ENCODE results near the gene FZD2. TPM values are rescaled to one million over a fixed set of nuclear protein-coding genes. Genes with fewer than 3 reads are reported as not detected.
A peak's percentile ranks its signal among the peaks of the same experiment; 100 is the strongest.

The FZD2 gene
- total and polyA plus RNA-seq, 12 donors, result 0.18 to 9.1 (median 2.9) TPM

GRCh38 chr17:44543905-44544523 lies 13.3 kb upstream of the FZD2 start:
- H3K27ac ChIP-seq, result peak overlapping the region in 1 of 5 donors; percentile 23
- H3K36me3 ChIP-seq (replicated peaks in 1 of 2), result no peaks in the 10 kb centered on the region
- intact Hi-C loops (cut with DNase I), result loop anchor here in 1 of 2 donors (5.0 kb wide), 1 partner anchor 88 kb away; no protein-coding TSS in a partner anchor
- no peak for DNase-seq
- H3K4me1 ChIP-seq (replicated peaks in 1 of 2), result no peaks in the 10 kb centered on the region
- no peak for TF ChIP-seq POLR2A (IDR thresholded peaks at IDR 0.05)
- TF ChIP-seq, protein P1, sequence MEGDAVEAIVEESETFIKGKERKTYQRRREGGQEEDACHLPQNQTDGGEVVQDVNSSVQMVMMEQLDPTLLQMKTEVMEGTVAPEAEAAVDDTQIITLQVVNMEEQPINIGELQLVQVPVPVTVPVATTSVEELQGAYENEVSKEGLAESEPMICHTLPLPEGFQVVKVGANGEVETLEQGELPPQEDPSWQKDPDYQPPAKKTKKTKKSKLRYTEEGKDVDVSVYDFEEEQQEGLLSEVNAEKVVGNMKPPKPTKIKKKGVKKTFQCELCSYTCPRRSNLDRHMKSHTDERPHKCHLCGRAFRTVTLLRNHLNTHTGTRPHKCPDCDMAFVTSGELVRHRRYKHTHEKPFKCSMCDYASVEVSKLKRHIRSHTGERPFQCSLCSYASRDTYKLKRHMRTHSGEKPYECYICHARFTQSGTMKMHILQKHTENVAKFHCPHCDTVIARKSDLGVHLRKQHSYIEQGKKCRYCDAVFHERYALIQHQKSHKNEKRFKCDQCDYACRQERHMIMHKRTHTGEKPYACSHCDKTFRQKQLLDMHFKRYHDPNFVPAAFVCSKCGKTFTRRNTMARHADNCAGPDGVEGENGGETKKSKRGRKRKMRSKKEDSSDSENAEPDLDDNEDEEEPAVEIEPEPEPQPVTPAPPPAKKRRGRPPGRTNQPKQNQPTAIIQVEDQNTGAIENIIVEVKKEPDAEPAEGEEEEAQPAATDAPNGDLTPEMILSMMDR (IDR thresholded peaks at IDR 0.05), result no peak
- no peaks in the 10 kb centered on the region for H3K9me3 ChIP-seq (replicated peaks in 1 of 3)
- no peak overlapping the region for H3K4me3 ChIP-seq
- H3K27me3 ChIP-seq, result peaks cover 8% of the 10 kb centered on the region
- WGBS, 4 donors, result 57 to 66% (median 58%) methylated on average over 5 of the region's 5 CpGs

DNA sequence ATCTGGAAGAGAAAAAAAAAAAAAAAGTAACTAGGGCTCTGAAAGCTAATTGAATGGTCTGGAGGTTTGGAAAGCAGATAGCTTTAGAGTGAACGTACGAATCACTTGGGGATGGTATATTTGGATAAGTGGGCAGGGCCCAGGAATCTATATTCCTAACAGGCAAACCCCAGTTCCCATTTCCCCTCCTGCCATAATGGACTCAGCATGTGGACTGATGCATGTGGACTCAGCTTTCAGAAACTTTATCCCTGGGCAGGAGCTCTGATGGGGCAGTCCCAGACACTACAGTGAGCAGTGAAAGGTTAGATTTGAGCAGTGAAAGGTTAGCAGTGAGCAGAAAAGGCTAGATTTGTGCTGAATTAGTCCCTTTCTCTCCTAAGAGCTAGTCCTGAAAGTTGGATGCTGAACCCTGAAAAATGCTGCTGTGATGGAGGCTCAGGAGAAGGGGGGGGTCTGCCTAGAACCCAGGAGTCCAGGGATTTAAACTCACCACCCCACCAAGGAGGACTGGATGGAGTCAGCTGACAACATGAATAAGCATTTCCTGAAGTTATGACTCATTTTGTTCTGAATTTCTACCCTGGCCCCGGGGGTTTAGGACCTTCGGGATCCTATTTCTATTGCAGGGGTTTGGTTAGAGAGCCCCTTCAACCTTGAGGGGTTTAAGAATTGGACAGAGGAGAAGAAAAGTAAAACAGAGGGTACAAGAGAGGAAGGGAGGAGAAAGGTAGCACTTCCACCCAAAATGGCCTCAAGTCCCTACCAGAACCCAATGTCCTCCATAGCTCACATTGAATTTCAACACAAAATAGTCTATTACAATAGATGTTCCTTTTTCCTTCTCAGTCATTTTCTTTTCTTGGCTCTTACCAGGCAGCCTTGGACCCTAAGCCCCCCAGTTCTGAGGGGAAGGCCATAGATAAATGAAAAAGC lies 10.3 kb upstream of the FZD2 start:
- intact Hi-C loops (cut with DNase I), result no loop called here
- Histone ChIP-seq H3K27me3 (peaks cover 2% of the 10 kb centered on the region), H3K27ac (peak overlapping the region in 2 of 5 donors; percentile 56 to 68), H3K36me3 (replicated peaks in 1 of 2) (no peaks in the 10 kb centered on the region), H3K4me3 (no peak overlapping the region), H3K4me1 (replicated peaks in 1 of 2) (no peaks in the 10 kb centered on the region), H3K9me3 (replicated peaks in 1 of 3) (no peaks in the 10 kb centered on the region)
- TF ChIP-seq, protein P1 (IDR thresholded peaks at IDR 0.05), result no peak
- no peak for TF ChIP-seq POLR2A (IDR thresholded peaks at IDR 0.05)
- 35 to 48% (median 40%) methylated on average over 4 of the region's 4 CpGs for WGBS, 4 donors
- no peak for DNase-seq

GRCh38 chr17:44547625-44548267 lies 9.5 kb upstream of the FZD2 start:
- Histone ChIP-seq H3K4me1 (replicated peaks in 1 of 2) (no peaks in the 10 kb centered on the region), H3K27ac (peak overlapping the region in 3 of 5 donors; percentile 31 to 68 (median 56)), H3K36me3 (replicated peaks in 1 of 2) (no peaks in the 10 kb centered on the region), H3K9me3 (replicated peaks in 1 of 3) (no peaks in the 10 kb centered on the region), H3K27me3 (no peaks in the 10 kb centered on the region), H3K4me3 (no peak overlapping the region)
- intact Hi-C loops (cut with DNase I), result no loop called here
- TF ChIP-seq, protein P1 (IDR thresholded peaks at IDR 0.05), result no peak
- no peak for TF ChIP-seq POLR2A (IDR thresholded peaks at IDR 0.05)
- peak in 3 of 7 donors; percentile 16 to 41 (median 28) for DNase-seq
- WGBS, 4 donors, result 67 to 78% (median 73%) methylated on average over 4 of the region's 4 CpGs
